ENCODE results near the gene WFS1.

The WFS1 gene

GRCh38 chr4:6258026-6258360, 11.7 kb upstream of the WFS1 start:
- DNase-seq (ENCODE audit: low read depth in 1 of 2, low spot score in 1 of 2) = no peak

DNA sequence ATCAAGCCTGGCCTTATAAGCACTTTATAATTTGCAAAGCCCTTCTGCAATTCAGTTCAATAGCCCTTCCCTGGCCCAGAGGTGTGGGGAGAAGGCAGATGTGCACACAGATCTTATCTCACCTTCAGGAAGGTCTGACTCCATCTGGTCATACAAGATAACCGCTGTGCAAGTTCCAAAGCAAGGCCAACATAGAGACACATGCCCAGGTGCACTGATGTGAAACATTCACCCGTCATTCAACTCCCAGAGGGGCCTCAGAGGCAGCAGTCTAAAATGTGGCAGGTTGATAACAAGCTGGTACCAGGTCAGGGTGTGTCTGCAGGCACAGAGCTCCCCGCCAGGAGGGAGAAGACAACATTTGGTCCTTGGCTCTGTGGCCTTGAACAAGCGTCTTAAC, 10.9 kb upstream of the WFS1 start:
- no peak for DNase-seq (ENCODE audit: low read depth in 1 of 2, low spot score in 1 of 2)

GRCh38 chr4:6259886-6260285, 9.8 kb upstream of the WFS1 start:
- DNase-seq (ENCODE audit: low read depth in 1 of 2, low spot score in 1 of 2) = no peak

GRCh38 chr4:6262176-6262575, 7.5 kb upstream of the WFS1 start:
- DNase-seq (ENCODE audit: low read depth in 1 of 2, low spot score in 1 of 2) = no peak

DNA sequence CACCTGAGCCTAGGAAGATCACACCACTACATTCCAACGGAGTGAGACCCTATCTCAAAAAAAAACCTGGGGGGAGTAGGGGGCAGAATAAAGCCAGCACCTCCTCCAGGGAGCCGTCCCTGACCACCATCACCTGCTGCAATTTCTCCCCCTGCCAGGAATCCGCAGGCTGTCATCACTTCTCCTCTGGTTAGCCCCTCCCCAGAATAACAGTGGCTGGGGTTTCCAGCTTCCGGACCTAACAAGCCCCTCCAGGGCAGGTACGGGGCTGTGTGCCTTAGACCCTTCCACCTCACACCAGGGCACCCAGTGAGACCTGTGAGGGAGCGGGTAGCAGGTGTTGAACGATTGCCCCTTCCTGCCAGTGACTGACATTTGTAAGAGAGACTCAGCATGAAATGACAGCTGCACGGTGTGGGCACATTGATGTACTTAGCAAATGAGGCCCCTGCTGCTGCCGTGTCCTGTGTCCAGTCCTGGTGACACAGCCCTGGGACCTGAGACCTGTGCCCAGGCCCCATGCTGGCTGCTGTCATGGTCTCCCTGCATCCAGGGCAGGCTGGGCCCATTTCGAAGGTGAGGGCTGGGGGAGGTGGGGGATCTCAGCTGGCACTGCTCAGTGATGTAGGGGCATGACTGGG, 6.7 kb upstream of the WFS1 start:
- DNase-seq (ENCODE audit: low read depth in 1 of 2, low spot score in 1 of 2) = no peak

GRCh38 chr4:6263526-6264224, 6.0 kb upstream of the WFS1 start:
- DNase-seq (ENCODE audit: low read depth in 1 of 2, low spot score in 1 of 2) = no peak

DNA sequence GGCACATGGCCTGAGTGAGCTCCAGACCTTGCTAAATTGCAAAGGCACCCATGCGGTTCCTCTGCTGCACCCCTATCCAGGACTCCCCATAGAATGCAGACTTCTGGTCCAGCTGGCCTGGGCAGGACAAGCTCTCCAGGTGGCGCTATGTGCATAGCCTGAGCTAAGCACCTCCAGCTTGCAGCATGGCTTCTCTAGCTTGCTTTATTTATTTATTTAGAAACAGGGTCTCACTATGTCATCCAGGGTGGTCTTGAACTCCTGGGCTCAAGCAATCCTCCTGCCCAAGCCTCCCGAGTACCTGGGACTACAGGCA, 5.5 kb upstream of the WFS1 start:
- DNase-seq (ENCODE audit: low read depth in 1 of 2, low spot score in 1 of 2) = no peak

DNA sequence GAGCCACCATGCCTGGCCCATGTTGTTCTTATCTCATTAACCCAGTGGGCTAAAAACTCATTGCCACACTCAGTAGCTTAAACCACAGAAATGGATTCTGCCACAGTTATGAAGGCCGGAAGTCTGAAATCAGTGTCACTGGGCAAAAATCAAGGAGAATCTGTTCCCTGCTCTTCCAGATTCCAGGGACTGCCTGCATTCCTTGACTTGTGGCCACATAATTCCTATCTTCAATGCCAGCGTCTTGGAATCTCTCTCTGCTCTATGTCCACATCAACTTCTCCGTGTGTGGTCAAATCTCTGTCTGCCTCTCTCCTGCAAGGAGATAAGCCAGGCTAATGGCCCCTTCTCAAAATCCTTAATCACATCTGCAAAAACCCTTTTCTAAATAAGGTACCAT, 4.1 kb upstream of the WFS1 start:
- DNase-seq (ENCODE audit: low read depth in 1 of 2, low spot score in 1 of 2) = no peak

DNA sequence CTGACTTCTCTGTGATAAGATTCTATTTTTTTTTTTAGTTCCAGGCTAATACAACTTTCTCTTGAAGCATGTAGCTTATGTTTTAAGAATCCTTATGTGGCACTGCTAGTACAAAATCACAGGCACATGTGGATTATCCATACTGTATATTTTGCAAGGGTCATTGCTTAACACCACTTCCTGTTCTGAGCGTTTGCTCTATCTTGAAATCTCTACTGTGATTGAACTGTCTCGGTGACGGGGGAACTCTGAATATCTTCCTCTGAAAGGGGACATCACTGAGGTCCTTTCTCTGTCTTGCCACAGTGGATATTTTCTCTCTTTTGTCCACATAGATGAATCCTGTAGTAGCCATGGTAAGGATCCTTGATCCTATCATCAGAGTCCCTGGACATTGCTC, 2.1 kb upstream of the WFS1 start:
- DNase-seq (ENCODE audit: low read depth in 1 of 2, low spot score in 1 of 2) = no peak

GRCh38 chr4:6268650-6269615, 717 bp upstream of the WFS1 start:
- DNase-seq (ENCODE audit: low read depth in 1 of 2, low spot score in 1 of 2) = no peak

DNA sequence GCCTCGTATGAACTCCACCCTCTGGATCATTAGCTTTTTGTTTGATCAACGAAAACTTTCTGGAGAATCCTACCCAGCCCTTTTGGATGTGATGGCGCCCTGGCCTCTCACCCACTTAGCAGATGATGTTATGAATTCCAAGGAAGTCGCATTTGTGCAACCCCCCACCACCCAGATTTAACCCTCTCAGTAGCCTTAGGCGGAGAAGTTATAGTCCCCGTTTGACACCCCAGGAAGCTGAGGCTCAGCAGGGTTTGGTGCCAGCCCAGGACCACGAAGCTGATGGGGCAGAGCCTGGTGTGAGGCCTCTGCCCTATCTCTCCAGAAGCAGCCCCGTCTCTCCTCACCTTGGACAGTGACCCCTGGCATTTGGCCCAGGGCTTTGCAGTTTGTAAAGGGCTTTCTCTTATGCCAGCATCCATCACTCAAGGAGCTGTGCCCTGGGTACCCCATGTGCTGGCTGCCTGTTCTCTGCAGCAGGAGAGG, 1.0 kb downstream of the WFS1 start:
- DNase-seq (ENCODE audit: low read depth in 1 of 2, low spot score in 1 of 2) = no peak

DNA sequence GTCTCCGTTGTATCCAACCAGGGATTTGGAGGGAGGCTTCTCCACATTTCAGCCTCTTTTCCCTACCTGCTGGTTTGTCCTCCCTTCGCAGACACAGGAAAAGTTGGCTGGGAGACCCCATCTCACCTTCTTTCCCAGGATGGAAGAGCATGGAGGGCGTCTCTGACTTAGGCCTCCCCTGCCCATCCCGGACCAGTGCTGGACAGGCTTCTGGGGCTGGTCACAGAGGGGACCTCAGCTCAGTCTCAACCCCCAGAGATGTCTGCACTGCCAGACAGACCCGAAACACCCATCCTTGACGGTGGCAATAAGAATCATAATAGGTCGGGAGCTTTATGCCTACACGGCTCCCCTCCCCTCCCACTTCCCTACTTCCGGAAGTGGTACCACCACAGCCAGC, 1.6 kb downstream of the WFS1 start:
- no peak for DNase-seq (ENCODE audit: low read depth in 1 of 2, low spot score in 1 of 2)

GRCh38 chr4:6271701-6272465, 2.2 kb downstream of the WFS1 start:
- DNase-seq (ENCODE audit: low read depth in 1 of 2, low spot score in 1 of 2) = no peak

DNA sequence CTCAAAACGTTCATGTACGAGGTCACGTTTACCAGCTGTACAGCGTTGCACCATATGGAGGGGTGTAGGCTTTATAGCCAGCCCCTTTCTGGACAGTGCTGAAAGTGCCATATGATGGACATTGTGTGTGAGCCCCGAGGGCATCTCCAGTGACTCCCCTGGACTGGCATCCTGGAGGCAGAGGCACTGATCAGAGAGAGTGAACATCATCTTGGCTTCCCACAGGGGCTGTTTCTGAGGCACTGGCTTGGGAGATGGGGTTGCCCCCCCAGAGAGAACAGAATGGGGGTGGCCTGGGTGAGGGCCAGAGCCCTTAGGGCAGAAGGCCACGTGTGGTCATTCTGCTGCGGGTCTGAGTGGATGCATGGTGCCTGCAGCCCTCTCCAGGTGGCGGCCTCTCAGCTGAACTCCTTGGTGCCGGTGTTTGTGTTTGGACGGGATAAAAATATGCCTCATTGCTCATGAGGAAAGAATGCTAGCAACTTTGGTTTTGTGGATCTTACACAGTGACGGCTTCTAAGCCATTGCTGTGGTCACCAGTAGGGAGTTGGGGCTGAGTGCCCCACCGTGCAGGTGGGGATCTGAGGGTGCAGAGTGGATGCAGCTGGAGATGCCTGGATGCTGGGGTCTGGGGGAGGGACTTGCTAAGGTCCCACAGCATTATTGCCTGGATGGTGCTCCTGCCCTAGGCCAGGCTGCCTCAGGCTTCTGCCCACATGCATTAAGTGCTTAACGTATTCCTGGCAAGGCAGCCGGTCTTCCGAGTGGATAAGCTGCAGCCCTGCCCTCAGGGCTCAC, 3.4 kb downstream of the WFS1 start:
- no peak for DNase-seq (ENCODE audit: low read depth in 1 of 2, low spot score in 1 of 2)

GRCh38 chr4:6273661-6273990, 4.0 kb downstream of the WFS1 start:
- no peak for DNase-seq (ENCODE audit: low read depth in 1 of 2, low spot score in 1 of 2)

GRCh38 chr4:6275351-6275750, 5.7 kb downstream of the WFS1 start:
- no peak for DNase-seq (ENCODE audit: low read depth in 1 of 2, low spot score in 1 of 2)

GRCh38 chr4:6275898-6276806, 6.5 kb downstream of the WFS1 start:
- DNase-seq (ENCODE audit: low read depth in 1 of 2, low spot score in 1 of 2) = no peak

- DNase-seq (ENCODE audit: low read depth in 1 of 2, low spot score in 1 of 2) = no peak
These were observed 7.6 kb downstream of the WFS1 start for GRCh38 chr4:6277139-6277802.

Measured in stimulated activated CD4-positive, alpha-beta T cell treated with anti-CD3 and anti-CD28 coated beads, Interleukin-15, amount 100 ng/mL, for 1 hour (primary cell).